ENCODE data around the gene CHP1.
A peak's percentile ranks its signal among the peaks of the same experiment; 100 is the strongest.
"Not testable (repeated sequence)": the region's sequence is repeated elsewhere in the genome, so short reads cannot be mapped to it uniquely, and the experiment has no call there.

The CHP1 gene

DNA sequence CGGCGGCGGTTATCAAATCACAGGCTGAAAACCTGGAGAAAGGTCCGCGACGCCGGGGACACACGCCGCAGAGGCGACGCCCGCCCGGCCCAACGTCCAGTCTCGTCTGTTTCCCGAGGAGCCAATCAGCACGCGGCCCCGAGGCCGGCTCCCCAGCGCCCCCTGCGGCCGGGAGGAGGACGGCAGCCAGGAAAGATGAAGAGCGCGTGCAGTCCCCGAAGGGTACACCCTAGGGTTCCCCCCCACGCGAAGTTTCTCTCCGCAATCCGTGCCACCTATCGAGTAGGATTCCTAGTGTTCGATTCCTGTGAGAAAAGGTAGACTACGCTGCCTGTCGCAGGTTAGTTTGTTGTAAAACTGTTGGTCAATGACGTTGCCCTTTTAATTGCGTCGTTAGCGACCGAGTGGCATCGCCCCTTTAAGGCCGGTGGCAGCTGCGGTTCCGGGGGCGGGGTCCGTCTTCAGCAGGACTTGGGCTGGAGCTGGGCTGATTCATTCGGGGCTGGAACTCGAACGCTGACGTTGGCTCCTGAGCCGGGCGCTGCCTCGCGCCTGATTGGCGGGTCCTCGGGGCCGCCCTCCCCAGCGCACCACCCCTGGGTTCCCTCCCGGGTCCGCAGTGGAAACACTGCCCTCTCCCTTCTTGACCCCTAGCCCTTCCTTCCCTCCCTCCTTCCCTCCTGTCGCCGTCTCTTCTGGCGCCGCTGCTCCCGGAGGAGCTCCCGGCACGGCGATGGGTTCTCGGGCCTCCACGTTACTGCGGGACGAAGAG, at the start of gene CHP1, which contains the start of gene EXD1:
Gene CHP1 (plus strand): TSS at position 619 of the 772 bp plus-strand sequence. CDS start 115 bp downstream, at position 734.
Gene EXD1 (minus strand): TSS at position 108 of the 772 bp plus-strand sequence. CDS start 4,182 bp downstream, outside the sequence.
- intact Hi-C loops (cut with DNase I), result loop anchor here (2.0 kb wide), 1 partner anchor 114 kb away; the partner anchor contains the start of gene INO80
- DNase-seq, result peak; percentile 94 to 99 (median 98)

GRCh38 chr15:41182266-41182665, 48.8 kb upstream of the CHP1 start:
- no peak for DNase-seq
- intact Hi-C loops (cut with DNase I), result loop anchor here (10.0 kb wide), 1 partner anchor 277 kb away; no protein-coding TSS in a partner anchor

DNA sequence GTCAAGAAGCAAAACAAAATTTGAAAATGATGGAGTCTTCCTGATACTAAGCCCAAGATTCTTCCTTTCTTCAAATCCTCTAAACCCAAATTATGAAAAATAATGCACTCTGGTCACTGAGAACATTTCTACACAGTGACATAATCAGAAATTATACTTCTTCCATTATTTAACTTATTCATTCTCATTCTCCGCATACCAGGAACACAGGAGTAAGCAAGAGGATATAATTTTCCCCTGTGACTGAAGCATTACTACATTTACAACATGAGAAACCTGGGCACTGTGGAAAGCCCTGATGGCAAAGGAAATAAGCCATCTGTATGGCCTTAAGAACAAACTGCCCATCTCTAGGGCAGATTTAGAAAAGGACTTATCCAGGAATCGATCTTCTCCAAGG, 47.5 kb upstream of the CHP1 start:
- intact Hi-C loops (cut with DNase I), result loop anchor here (10.0 kb wide), 1 partner anchor 279 kb away; no protein-coding TSS in a partner anchor
- DNase-seq, result no peak

DNA sequence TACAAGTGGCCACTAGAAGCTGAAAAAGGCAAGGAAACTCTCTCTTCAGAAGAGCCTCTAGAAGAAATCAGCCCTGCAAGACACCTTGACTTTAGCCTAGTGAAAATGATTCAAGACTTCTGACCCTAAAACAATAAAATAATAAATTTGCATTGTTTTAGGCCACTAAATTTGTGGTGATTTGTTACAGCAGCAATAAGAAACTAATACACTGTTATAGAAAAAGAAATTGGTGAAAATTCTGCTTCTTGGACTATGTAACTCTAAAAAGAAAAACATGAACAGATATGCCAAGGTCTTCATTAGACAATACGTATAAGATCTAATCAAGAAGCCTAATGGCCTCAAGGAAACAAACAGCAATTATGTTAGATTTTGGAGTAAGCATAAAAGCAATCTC, 36.6 kb upstream of the CHP1 start:
- intact Hi-C loops (cut with DNase I), result no loop called here
- DNase-seq, result no peak

DNA sequence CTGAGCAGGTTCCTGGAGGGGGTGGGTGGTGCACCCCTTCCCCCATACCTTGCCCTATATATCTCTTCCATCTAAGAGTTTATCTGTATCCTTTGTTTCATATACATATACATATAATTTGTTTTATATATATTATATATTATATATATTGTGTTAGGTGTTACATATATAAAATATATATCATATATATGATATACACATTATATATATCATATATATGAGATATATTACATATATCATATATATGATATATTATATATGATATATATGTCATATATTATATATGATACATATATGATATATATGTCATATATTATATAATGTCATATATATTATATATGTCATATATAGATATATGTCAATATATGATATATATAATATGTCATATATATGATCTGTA, 31.6 kb upstream of the CHP1 start:
- no peak for DNase-seq
- intact Hi-C loops (cut with DNase I), result no loop called here

- intact Hi-C loops (cut with DNase I), result no loop called here
- DNase-seq, result no peak
These were observed 27.7 kb upstream of the CHP1 start for GRCh38 chr15:41203395-41203794.

DNA sequence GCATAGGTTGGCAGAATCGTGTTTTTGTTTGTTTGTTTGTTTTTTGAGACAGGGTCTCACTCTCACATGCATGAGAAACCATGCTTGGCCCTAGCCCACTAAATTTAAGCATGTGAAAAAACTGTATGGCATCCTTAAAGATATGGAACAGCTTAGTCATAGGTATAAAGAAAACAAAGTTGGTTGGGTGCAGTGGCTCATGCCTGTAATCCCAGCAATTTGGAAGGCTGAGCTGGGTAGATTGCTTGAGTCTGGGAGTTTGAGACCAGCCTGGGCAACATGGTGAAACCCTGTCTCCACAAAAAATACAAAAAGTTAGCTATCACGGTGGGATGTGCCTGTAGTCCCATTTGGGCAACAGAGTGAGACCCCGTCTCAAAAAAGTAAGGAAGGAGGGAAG, 25.8 kb upstream of the CHP1 start:
- intact Hi-C loops (cut with DNase I), result no loop called here
- DNase-seq, result no peak

GRCh38 chr15:41207687-41208448, 23.2 kb upstream of the CHP1 start:
- intact Hi-C loops (cut with DNase I), result no loop called here

GRCh38 chr15:41215708-41216107, 15.4 kb upstream of the CHP1 start:
- DNase-seq, result no peak
- intact Hi-C loops (cut with DNase I), result no loop called here

More at GRCh38 chr15:41207687-41208448, 23.2 kb upstream of the CHP1 start:
- DNase-seq, result no peak

GRCh38 chr15:41218851-41219250, 12.2 kb upstream of the CHP1 start:
- DNase-seq, result no peak
- intact Hi-C loops (cut with DNase I), result no loop called here

- DNase-seq, result no peak
- intact Hi-C loops (cut with DNase I), result no loop called here
These were observed 11.7 kb upstream of the CHP1 start for GRCh38 chr15:41219381-41219780.

GRCh38 chr15:41230345-41230649, 771 bp upstream of the CHP1 start:
- intact Hi-C loops (cut with DNase I), result loop anchor here (2.0 kb wide), 1 partner anchor 113 kb away; the partner anchor contains the start of gene INO80
- no peak for DNase-seq

- intact Hi-C loops (cut with DNase I), result loop anchor here (2.0 kb wide), 1 partner anchor 115 kb away; the partner anchor contains the start of gene INO80
- no peak for DNase-seq
These were observed 556 bp downstream of the CHP1 start for GRCh38 chr15:41231422-41232226.

DNA sequence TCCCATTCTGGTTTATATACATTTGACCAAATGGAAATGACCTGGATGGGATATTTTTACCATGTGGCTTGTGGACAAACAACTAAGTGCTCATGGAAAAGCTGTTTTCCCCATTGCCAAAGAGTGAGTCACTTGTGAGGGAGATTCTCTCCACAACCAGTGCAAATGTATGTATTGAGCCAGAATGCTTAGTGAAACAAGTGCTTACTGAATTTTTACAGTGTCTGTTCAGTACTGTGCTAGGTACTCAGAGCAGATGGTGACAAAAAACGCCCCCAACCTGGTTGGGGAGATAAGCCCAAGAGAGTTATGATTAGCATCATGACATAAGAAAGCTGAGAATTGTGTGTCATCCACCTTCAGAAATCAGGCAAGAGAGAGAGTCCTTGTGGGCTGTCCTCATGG, 2.3 kb downstream of the CHP1 start:
- intact Hi-C loops (cut with DNase I), result no loop called here
- DNase-seq, result no peak

DNA sequence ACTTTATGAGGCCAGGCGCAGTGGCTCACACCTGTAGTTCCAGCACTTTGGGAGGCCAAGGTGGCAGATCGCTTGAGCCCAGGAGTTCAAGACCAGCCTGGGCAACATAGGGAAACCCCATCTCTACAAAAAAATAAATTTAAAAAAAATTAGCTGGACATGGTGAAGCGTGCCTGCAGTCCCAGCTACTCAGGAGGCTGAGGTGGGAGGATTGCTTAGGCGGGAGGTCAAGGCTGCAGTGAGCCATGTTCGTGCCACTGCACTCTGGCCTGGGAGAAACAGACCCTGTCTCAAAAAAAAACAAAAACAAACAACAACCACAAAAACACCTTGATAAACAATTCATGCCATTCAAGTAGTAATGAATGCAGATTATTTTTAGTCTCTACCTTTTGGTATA, 4.2 kb downstream of the CHP1 start:
- intact Hi-C loops (cut with DNase I); DNase-seq: not testable (repeated sequence)

- intact Hi-C loops (cut with DNase I), result no loop called here
- no peak for DNase-seq
These were observed 4.9 kb downstream of the CHP1 start for GRCh38 chr15:41235929-41236328.

DNA sequence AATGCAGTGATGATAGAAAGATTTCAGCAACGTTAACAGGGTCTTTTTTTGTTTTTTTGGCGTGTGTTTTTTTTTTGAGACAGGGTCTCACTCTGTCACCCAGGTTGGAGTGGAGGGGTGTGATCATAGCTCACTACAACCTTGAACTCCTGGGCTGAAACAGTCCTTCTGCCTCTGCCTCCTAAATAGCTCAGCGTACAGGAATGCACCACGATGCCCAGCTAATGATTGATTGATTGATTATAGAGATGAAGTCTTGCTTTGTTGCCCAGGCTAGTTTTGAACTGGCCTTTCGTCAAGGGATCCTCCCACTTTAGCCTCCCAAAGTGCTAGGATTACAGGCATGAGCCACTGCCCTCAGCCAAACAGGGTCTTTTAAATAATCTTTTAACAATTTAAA, 7.0 kb downstream of the CHP1 start:
- intact Hi-C loops (cut with DNase I), result no loop called here
- no peak for DNase-seq

DNA sequence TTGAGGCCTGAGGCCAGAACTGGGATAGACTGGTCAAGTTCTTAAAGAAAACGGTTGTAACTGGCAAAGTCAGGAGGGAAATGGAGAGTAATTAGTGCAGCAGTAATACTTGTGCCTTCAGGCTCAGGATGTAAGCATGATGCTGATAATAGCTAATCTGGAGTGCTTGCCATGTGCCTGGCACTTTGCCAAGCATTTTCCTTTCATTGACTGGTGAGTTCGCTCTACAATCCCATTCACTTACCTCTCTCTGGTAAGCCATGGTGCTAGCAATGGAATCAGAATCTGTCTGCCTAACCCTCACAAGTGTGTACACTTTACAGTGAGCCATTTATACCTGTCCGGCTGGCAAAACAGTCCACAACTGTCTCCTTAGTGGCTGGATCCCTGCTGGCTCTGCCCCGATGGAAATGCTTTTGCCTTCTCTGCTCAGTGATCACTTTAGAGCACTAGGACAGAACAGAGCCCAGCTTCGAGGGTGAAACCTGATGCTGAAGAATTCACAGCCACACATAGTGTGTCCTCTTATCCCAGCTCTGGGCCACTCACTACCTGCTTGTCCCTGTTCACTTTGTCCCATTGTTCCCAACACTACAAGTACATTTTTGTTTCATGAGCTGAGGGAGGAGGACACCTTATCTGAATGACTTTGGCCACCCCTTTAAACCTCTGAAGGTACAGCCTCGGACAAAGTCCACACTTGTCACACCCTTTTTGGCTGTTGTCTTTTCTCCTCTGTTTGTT, 10.3 kb downstream of the CHP1 start:
- intact Hi-C loops (cut with DNase I), result no loop called here

DNA sequence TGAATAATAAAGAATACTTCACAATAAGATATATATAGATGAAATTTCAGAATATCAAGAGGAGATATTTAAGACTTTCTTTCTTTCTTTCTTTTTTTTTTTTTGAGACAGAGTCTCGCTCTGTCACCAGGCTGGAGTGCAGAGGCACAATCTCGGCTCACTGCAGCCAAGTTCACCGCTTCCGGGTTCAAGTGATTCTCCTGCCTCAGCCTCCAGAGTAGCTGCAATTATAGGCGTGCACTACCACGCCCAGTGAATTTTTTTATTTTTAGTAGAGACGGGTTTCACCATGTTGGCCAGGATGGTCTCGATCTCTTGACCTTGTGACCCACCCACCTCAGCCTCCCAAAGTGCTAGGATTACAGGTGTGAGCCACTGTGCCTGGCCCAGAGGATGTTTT, 19.7 kb downstream of the CHP1 start:
- DNase-seq; intact Hi-C loops (cut with DNase I): not testable (repeated sequence)

More for the DNA sequence above, 10.3 kb downstream of the CHP1 start:
- DNase-seq, result peak in 15 of 42 donors; percentile 8 to 69 (median 22)
